ENCODE results near the gene BLVRB. TPM values are rescaled to one million over a fixed set of nuclear protein-coding genes. Genes with fewer than 3 reads are reported as not detected.

Gene BLVRB
- total and polyA plus RNA-seq, 2 of the 8 experiments (the other 6 are each of a cell fraction or from before 2014, with no cell fraction given) = 28.7 to 182 TPM

DNA sequence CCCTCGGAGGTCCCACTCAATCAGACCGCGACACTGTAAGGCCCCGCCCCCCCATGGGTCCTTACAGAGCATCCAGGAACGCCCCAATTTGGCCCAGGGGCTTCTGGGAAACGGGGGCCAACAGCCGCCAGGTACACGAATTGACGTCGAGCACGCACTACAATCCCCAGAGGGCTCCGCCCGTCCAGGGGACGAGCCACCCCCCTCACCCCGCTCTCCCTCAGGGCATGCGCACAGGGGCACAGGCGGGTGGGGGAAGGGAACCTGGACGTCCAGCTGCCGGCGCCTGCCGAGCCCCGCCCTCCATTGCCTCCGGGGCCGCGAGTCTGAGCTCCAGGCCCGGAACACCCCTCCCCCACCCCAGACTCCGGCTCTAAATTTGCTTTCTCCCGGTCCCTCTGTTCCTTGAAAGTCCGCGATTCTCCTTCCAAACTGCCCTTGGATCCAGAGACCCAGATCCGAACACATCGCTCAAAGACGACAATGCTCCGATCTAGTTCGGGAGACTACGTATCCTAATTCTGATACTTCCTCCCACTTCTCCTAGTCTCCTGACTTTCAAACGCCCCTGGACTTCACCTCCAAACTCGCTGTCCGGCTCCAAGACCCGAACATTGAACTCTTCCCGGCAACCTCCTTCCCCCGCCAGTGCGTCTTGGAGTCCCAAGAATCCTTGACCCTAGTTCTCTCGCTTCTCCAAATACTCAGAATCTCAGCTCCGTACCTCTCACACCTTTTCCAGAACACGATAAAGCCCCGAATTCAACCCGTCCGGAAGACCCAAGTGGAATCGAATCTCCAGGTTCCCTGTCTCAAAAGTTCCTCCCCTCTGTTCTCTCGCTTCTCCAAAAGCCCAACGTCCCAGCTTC lies 22.2 kb downstream of the BLVRB start (continued):
- TF ChIP-seq, protein P1, sequence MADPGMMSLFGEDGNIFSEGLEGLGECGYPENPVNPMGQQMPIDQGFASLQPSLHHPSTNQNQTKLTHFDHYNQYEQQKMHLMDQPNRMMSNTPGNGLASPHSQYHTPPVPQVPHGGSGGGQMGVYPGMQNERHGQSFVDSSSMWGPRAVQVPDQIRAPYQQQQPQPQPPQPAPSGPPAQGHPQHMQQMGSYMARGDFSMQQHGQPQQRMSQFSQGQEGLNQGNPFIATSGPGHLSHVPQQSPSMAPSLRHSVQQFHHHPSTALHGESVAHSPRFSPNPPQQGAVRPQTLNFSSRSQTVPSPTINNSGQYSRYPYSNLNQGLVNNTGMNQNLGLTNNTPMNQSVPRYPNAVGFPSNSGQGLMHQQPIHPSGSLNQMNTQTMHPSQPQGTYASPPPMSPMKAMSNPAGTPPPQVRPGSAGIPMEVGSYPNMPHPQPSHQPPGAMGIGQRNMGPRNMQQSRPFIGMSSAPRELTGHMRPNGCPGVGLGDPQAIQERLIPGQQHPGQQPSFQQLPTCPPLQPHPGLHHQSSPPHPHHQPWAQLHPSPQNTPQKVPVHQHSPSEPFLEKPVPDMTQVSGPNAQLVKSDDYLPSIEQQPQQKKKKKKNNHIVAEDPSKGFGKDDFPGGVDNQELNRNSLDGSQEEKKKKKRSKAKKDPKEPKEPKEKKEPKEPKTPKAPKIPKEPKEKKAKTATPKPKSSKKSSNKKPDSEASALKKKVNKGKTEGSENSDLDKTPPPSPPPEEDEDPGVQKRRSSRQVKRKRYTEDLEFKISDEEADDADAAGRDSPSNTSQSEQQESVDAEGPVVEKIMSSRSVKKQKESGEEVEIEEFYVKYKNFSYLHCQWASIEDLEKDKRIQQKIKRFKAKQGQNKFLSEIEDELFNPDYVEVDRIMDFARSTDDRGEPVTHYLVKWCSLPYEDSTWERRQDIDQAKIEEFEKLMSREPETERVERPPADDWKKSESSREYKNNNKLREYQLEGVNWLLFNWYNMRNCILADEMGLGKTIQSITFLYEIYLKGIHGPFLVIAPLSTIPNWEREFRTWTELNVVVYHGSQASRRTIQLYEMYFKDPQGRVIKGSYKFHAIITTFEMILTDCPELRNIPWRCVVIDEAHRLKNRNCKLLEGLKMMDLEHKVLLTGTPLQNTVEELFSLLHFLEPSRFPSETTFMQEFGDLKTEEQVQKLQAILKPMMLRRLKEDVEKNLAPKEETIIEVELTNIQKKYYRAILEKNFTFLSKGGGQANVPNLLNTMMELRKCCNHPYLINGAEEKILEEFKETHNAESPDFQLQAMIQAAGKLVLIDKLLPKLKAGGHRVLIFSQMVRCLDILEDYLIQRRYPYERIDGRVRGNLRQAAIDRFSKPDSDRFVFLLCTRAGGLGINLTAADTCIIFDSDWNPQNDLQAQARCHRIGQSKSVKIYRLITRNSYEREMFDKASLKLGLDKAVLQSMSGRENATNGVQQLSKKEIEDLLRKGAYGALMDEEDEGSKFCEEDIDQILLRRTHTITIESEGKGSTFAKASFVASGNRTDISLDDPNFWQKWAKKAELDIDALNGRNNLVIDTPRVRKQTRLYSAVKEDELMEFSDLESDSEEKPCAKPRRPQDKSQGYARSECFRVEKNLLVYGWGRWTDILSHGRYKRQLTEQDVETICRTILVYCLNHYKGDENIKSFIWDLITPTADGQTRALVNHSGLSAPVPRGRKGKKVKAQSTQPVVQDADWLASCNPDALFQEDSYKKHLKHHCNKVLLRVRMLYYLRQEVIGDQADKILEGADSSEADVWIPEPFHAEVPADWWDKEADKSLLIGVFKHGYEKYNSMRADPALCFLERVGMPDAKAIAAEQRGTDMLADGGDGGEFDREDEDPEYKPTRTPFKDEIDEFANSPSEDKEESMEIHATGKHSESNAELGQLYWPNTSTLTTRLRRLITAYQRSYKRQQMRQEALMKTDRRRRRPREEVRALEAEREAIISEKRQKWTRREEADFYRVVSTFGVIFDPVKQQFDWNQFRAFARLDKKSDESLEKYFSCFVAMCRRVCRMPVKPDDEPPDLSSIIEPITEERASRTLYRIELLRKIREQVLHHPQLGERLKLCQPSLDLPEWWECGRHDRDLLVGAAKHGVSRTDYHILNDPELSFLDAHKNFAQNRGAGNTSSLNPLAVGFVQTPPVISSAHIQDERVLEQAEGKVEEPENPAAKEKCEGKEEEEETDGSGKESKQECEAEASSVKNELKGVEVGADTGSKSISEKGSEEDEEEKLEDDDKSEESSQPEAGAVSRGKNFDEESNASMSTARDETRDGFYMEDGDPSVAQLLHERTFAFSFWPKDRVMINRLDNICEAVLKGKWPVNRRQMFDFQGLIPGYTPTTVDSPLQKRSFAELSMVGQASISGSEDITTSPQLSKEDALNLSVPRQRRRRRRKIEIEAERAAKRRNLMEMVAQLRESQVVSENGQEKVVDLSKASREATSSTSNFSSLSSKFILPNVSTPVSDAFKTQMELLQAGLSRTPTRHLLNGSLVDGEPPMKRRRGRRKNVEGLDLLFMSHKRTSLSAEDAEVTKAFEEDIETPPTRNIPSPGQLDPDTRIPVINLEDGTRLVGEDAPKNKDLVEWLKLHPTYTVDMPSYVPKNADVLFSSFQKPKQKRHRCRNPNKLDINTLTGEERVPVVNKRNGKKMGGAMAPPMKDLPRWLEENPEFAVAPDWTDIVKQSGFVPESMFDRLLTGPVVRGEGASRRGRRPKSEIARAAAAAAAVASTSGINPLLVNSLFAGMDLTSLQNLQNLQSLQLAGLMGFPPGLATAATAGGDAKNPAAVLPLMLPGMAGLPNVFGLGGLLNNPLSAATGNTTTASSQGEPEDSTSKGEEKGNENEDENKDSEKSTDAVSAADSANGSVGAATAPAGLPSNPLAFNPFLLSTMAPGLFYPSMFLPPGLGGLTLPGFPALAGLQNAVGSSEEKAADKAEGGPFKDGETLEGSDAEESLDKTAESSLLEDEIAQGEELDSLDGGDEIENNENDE (IDR thresholded peaks at IDR 0.05; ENCODE audit: insufficient replicate concordance, low read length) = no peak
- TF ChIP-seq SP4 (IDR thresholded peaks at IDR 0.05; ENCODE audit: low read length) (peak; percentile 92), BCL11A (IDR thresholded peaks at IDR 0.05; ENCODE audit: low read depth in 2 of 2, low read length in 2 of 2) (no peak), SIRT6 (IDR thresholded peaks at IDR 0.05; ENCODE audit: low read length) (no peak), MAFK (IDR thresholded peaks at IDR 0.05; ENCODE audit: low read depth, low read length) (no peak), YY1 (IDR thresholded peaks at IDR 0.05; ENCODE audit: low read depth, low read length) (peak; percentile 58; the same call in 1 of the 2 replicates), POLR2A (IDR thresholded peaks at IDR 0.05; ENCODE audit: control extremely low read depth in 1 of 2, low read depth in 2 of 2, low read length in 2 of 2) (peak in 1 of 2 experiments; percentile 10; a peak in 1 of 3 replicates), RFX5 (IDR thresholded peaks at IDR 0.05; ENCODE audit: borderline replicate concordance, low read depth, low read length) (no peak), JUND (IDR thresholded peaks at IDR 0.05; ENCODE audit: low read length) (no peak)

Measured in H1 (cell line).